CD4-positive, alpha-beta T cell treated with Interleukin-6 for 4 hours (primary cell): Measurements from ENCODE around the gene UNC5C.

Source experiments
- DNase-seq: peaks from one replicate; pipeline ENCODE4 v3.0.0-alpha.2; 2020; ENCODE audit warnings: mixed read lengths

Gene UNC5C

DNA sequence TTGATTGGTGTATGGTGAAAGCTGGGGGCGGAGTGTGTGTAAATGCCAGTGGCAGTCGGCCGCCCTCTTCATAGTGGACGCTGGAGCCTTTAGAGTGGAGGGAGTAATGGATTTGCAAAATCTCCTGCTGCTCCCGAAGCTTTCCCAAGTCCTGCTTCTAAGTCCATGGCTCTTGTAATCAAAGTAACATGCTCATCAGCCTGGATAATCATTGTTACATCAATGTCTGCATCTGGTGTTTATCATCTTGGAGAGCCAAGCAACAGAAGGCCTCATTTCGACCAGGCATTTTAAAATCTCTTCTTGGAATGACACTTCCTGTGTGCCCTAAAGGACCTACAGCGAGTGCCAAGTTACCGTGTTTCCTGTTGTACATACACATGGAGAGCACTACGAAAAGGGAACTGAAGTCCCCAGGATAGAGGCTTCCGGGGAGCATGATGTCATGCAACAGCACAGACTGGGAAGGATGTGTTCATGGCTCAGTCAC, 32.2 kb downstream of the UNC5C start:
- no peak for DNase-seq

- no peak for DNase-seq
Measured at GRCh38 chr4:95515589-95515988, 33.2 kb downstream of the UNC5C start.

GRCh38 chr4:95513022-95513421, 35.8 kb downstream of the UNC5C start:
- DNase-seq = no peak

DNA sequence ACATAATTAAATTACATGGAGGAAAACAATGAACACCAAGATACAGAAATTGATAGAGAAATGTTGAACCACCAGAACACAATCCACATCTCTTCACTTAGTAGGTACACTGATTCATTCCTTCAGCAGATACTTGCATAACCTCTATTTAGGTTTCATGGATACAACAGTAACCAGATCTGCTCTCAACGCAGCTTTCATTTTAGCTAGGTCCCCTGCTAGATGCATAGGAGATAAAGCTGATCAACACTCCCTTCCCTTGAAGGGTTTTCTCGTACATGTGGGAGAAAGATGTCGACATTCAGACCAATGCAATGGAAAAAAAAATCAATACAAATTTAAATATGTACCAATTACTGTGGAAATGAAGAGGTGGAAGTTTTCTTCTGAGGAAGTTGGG, 37.3 kb downstream of the UNC5C start:
- DNase-seq = no peak

- DNase-seq = no peak
Measured at GRCh38 chr4:95510877-95511276, 37.9 kb downstream of the UNC5C start.

- no peak for DNase-seq
Measured at GRCh38 chr4:95510145-95510544, 38.6 kb downstream of the UNC5C start.

- no peak for DNase-seq
Measured at GRCh38 chr4:95508421-95508820, 40.4 kb downstream of the UNC5C start.

- DNase-seq = no peak
Measured at GRCh38 chr4:95507561-95507960, 41.2 kb downstream of the UNC5C start.

DNA sequence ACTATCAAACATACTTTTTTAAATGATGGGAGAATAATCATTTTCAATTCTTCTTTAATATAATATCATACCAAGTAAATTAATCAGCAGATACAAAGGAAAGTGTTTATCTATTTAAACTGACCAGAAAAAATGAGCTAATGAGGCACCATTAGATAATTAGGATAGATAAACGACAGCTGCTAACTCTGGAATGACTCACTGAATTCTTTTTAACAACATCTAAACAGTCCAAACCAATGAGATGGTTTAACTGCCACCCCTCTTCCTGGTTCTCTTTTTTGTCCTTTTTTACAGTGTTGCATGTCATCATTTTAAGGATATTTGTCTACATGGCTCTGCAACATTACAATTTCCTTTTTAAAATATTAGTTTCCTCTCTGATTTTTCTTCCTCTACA, 41.6 kb downstream of the UNC5C start:
- DNase-seq = no peak

GRCh38 chr4:95506264-95506663, 42.5 kb downstream of the UNC5C start:
- DNase-seq = no peak

GRCh38 chr4:95505799-95506198, 43.0 kb downstream of the UNC5C start:
- DNase-seq = no peak

- no peak for DNase-seq
Measured at GRCh38 chr4:95505151-95505550, 43.6 kb downstream of the UNC5C start.

- DNase-seq = no peak
Measured at GRCh38 chr4:95504501-95504900, 44.3 kb downstream of the UNC5C start.

DNA sequence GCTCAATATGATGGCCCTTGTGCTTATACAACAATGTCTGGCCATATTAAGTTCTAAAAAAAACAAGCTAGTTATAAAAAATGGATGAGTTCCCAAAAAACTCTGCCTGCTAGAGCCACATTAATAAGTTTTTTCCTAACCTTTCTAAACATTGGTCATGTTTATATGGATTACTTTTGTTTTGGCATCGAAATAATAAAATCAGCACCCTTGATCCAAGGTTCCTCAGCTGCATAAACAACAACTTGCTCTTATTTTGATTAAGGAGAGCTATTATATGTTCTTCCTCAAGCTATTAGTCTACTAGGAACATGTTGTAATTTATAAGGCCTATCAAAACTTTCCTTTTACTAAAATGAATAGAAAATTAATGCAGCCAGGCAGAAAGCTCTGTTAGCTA, 48.4 kb downstream of the UNC5C start:
- DNase-seq = no peak

- DNase-seq = no peak
Measured at GRCh38 chr4:95499291-95499696, 49.5 kb downstream of the UNC5C start.

- no peak for DNase-seq
Measured at GRCh38 chr4:95494186-95494585, 54.6 kb downstream of the UNC5C start.

DNA sequence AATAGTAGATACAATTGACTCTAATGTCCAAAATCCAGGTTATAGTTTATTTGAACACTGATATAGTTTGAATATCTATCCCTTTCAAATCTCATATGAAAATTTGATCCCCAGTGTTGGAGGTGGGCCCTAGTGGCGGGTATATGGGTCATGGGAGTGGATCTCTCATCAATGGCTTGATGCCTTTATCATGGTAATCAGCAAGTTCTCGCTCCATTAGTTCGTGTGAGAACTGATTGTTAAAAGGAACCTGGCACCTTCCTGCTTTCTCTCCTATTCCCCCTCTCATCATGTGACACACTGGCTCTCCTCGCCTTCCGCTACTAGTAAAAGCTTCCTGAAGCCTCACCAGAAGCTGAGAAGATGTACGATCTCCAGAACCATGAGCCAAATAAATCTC, 70.1 kb downstream of the UNC5C start:
- no peak for DNase-seq

GRCh38 chr4:95476121-95476520, 72.7 kb downstream of the UNC5C start:
- DNase-seq = no peak

- no peak for DNase-seq
Measured at GRCh38 chr4:95472534-95472933, 76.2 kb downstream of the UNC5C start.

DNA sequence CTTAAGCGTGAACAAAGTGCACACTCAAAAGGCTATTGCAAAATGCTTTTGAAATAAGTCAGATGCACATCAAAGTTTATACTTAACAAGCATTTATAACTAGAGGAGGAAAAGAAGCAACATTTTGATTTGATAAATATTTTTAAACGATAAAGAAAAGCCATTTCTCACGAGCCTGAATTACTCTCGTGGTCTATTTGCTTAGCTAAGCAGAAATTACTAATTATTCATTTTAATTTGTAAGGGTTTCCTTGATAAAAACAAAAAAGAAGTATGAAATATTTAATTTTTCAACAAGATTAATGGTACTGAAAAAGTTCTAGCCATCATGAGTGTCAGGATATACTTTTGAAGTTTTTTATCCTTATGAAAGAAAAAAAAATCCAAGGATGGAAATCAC, 78.2 kb downstream of the UNC5C start:
- no peak for DNase-seq

DNA sequence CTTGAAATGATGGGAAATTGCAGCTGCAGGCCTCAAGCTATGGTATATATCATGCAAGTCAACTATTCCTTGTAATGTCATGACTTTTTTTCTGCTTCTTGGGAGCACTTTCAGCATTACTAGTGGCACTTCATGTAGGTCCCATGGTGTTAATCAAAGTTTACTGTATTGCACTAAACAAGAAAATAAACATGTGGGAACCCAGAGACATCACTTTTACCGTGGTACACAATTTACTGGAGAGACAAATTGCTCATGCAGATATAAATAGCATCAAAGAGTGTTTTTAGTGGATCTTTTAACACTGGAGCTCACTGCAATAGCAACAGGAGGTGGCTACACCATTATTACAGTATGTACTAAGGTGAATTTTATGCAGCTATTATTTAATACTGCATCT, 79.2 kb downstream of the UNC5C start:
- DNase-seq = no peak

GRCh38 chr4:95466791-95467190, 82.0 kb downstream of the UNC5C start:
- no peak for DNase-seq

DNA sequence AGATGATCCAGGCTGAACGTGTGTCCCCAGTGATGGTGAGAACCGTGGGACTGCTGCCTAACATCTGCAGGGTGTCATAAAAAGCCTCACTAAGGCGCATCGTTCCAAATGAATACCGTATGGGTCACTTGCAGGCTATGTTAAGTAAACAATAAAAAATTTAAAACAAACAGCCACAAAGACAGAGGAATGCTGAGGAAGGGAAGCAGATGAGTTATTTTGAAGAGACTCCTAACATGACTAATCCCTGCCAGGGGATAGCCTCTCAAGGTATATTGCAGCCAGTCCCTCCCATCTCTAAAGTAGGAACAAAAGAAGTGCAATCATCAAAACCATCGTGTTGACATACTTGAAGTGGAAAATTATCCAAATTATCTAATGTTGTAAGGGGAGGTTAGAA, 83.8 kb downstream of the UNC5C start:
- DNase-seq = no peak

DNA sequence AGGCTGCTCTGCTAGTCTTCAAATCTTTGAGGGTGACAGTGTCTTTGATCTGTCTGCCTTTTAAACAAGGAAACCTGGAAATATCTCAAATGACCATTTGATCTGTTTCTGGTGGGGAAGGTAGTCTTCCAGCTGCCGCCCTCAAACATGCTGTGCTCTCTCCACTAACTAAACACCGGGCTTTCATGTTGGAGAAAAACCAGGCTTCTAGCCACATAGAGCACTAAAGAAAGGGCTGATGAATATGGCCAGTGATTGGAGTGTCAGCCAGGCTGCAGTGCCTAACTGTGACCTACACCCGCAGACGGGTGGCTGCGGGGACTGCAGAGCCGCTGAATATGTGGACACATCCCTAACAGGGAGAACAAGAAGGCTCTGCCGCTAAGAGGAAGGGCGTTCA, 85.9 kb downstream of the UNC5C start:
- DNase-seq = no peak

GRCh38 chr4:95457353-95457752, 91.4 kb downstream of the UNC5C start:
- DNase-seq = no peak

GRCh38 chr4:95450294-95450693, 98.5 kb downstream of the UNC5C start:
- no peak for DNase-seq
